ENCODE results near the gene HAUS1. TPM values are rescaled to one million over a fixed set of nuclear protein-coding genes. Genes with fewer than 3 reads are reported as not detected.

HAUS1 gene
- total RNA-seq, 1 donor from 2014 or later, result 141 TPM

GRCh38 chr18:46060359-46060841 is 43.8 kb upstream of the HAUS1 start:
- DNase-seq (ENCODE audit: low spot score), result no peak

GRCh38 chr18:46061387-46061786 is 42.8 kb upstream of the HAUS1 start:
- no peak overlapping the region for H3K4me3 Mint-ChIP-seq
- H3K27me3 Mint-ChIP-seq (ENCODE audit: insufficient read depth, low read depth), result no peaks in the 10 kb centered on the region
- no peaks in the 10 kb centered on the region for H3F3A ChIP-seq (ENCODE audit: low read depth)
- no peaks in the 10 kb centered on the region for H3K9me3 Mint-ChIP-seq
- H3K4me3 ChIP-seq, result no peak overlapping the region
- H3K79me2 ChIP-seq (ENCODE audit: low read depth), result no peaks in the 10 kb centered on the region
- H3K27ac ChIP-seq, result no peak overlapping the region
- no peaks in the 10 kb centered on the region for H3K4me1 ChIP-seq
- H3K4me2 ChIP-seq, result no peak overlapping the region
- no peaks in the 10 kb centered on the region for H3K4me1 Mint-ChIP-seq
- H3K27me3 ChIP-seq, result no peaks in the 10 kb centered on the region
- TF ChIP-seq EZH2 (IDR thresholded peaks at IDR 0.05), result no peak
- TF ChIP-seq, protein P1, sequence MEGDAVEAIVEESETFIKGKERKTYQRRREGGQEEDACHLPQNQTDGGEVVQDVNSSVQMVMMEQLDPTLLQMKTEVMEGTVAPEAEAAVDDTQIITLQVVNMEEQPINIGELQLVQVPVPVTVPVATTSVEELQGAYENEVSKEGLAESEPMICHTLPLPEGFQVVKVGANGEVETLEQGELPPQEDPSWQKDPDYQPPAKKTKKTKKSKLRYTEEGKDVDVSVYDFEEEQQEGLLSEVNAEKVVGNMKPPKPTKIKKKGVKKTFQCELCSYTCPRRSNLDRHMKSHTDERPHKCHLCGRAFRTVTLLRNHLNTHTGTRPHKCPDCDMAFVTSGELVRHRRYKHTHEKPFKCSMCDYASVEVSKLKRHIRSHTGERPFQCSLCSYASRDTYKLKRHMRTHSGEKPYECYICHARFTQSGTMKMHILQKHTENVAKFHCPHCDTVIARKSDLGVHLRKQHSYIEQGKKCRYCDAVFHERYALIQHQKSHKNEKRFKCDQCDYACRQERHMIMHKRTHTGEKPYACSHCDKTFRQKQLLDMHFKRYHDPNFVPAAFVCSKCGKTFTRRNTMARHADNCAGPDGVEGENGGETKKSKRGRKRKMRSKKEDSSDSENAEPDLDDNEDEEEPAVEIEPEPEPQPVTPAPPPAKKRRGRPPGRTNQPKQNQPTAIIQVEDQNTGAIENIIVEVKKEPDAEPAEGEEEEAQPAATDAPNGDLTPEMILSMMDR (IDR thresholded peaks at IDR 0.05), result no peak
- no peak for TF ChIP-seq EZH2phosphoT487 (IDR thresholded peaks at IDR 0.05)
- H3K9me3 ChIP-seq (ENCODE audit: low read depth), result no peaks in the 10 kb centered on the region
- no peak for DNase-seq (ENCODE audit: low spot score)
- no peak overlapping the region for H2AFZ ChIP-seq (replicated peaks)
- no peaks in the 10 kb centered on the region for H4K20me1 ChIP-seq (ENCODE audit: low read depth)
- H3K9ac ChIP-seq, result no peak overlapping the region
- no peaks in the 10 kb centered on the region for H3K36me3 Mint-ChIP-seq
- H3K27ac Mint-ChIP-seq, result no peak overlapping the region
- H3K36me3 ChIP-seq, result no peaks in the 10 kb centered on the region

More at GRCh38 chr18:46060359-46060841, 43.8 kb upstream of the HAUS1 start:
- Mint-ChIP-seq H3K27me3 (ENCODE audit: insufficient read depth, low read depth) (peaks cover 2% of the 10 kb centered on the region), H3K9me3 (no peaks in the 10 kb centered on the region), H3K4me3 (no peak overlapping the region), H3K36me3 (no peaks in the 10 kb centered on the region), H3K27ac (no peak overlapping the region), H3K4me1 (no peaks in the 10 kb centered on the region)
- no peak overlapping the region for H3K4me3 ChIP-seq
- H3K4me1 ChIP-seq, result no peaks in the 10 kb centered on the region
- no peaks in the 10 kb centered on the region for H3K79me2 ChIP-seq (ENCODE audit: low read depth)
- no peak overlapping the region for H3K27ac ChIP-seq
- no peaks in the 10 kb centered on the region for H3F3A ChIP-seq (ENCODE audit: low read depth)
- no peaks in the 10 kb centered on the region for H3K9me3 ChIP-seq (ENCODE audit: low read depth)
- H3K9ac ChIP-seq, result no peak overlapping the region
- no peaks in the 10 kb centered on the region for H3K36me3 ChIP-seq
- H2AFZ ChIP-seq (replicated peaks), result no peak overlapping the region
- no peaks in the 10 kb centered on the region for H4K20me1 ChIP-seq (ENCODE audit: low read depth)
- no peak overlapping the region for H3K4me2 ChIP-seq
- no peaks in the 10 kb centered on the region for H3K27me3 ChIP-seq
- TF ChIP-seq EZH2 (IDR thresholded peaks at IDR 0.05), result no peak
- TF ChIP-seq EZH2phosphoT487 (IDR thresholded peaks at IDR 0.05), result no peak
- TF ChIP-seq, protein P1 (IDR thresholded peaks at IDR 0.05), result no peak

DNA sequence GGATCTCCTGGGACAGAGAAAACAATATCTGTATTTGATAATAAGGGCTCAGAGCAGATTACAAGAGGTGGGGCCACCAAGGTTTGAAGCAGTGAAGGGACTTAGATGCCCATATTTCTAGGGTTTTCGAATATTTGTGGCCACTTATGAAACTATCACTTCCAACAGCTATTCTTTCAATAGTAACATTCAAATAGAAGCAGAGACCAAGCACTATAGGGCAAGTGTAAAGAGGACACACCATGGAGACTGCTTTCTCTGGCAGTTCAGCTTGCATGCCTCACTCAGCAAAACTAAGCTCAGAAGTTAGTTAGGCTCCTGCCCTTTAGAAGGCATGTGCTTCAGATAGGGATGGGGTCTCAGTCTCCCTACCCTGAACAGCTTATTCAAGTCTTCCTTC is 42.4 kb upstream of the HAUS1 start:
- Histone ChIP-seq H3K27me3 (no peaks in the 10 kb centered on the region), H3K36me3 (no peaks in the 10 kb centered on the region), H3K4me2 (no peak overlapping the region), H3K4me3 (no peak overlapping the region), H2AFZ (replicated peaks) (no peak overlapping the region), H3F3A (ENCODE audit: low read depth) (no peaks in the 10 kb centered on the region), H3K9me3 (ENCODE audit: low read depth) (no peaks in the 10 kb centered on the region), H4K20me1 (ENCODE audit: low read depth) (no peaks in the 10 kb centered on the region), H3K4me1 (no peaks in the 10 kb centered on the region), H3K79me2 (ENCODE audit: low read depth) (no peaks in the 10 kb centered on the region), H3K9ac (no peak overlapping the region), H3K27ac (no peak overlapping the region)
- DNase-seq (ENCODE audit: low spot score), result no peak
- H3K27me3 Mint-ChIP-seq (ENCODE audit: insufficient read depth, low read depth), result no peaks in the 10 kb centered on the region
- TF ChIP-seq EZH2phosphoT487 (IDR thresholded peaks at IDR 0.05) (no peak), EZH2 (IDR thresholded peaks at IDR 0.05) (no peak)
- TF ChIP-seq, protein P1 (IDR thresholded peaks at IDR 0.05), result no peak
- H3K9me3 Mint-ChIP-seq, result no peaks in the 10 kb centered on the region
- no peak overlapping the region for H3K27ac Mint-ChIP-seq
- H3K36me3 Mint-ChIP-seq, result no peaks in the 10 kb centered on the region
- no peaks in the 10 kb centered on the region for H3K4me1 Mint-ChIP-seq
- no peak overlapping the region for H3K4me3 Mint-ChIP-seq
